GM21526 (cell line): ENCODE data around the gene ATP11B.
"Not testable (repeated sequence)": the region's sequence is repeated elsewhere in the genome, so short reads cannot be mapped to it uniquely, and the experiment has no call there.

Experiments
- ATAC-seq: cut with Tn5 transposase; IDR thresholded peaks from one replicate; pipeline ENCODE4 v1.9.1; 2021; ENCODE audit warnings: moderate library complexity; ENCODE audit not compliant: unreplicated experiment, low FRiP score

The ATP11B gene

GRCh38 chr3:182822260-182822659 is 29.0 kb downstream of the ATP11B start:
- not testable (repeated sequence) for ATAC-seq

GRCh38 chr3:182824957-182825356 is 31.7 kb downstream of the ATP11B start:
- no peak for ATAC-seq

- no peak for ATAC-seq
These were observed 36.6 kb downstream of the ATP11B start for GRCh38 chr3:182829761-182830405.

GRCh38 chr3:182837855-182838454 is 44.7 kb downstream of the ATP11B start:
- ATAC-seq = no peak

- no peak for ATAC-seq
These were observed 50.2 kb downstream of the ATP11B start for GRCh38 chr3:182843478-182843877.

- ATAC-seq = no peak
These were observed 55.6 kb downstream of the ATP11B start for GRCh38 chr3:182848906-182849305.

- no peak for ATAC-seq
These were observed 61.8 kb downstream of the ATP11B start for GRCh38 chr3:182855076-182855475.

- ATAC-seq = no peak
These were observed 68.0 kb downstream of the ATP11B start for GRCh38 chr3:182861348-182861747.

GRCh38 chr3:182862159-182862860 is 69.0 kb downstream of the ATP11B start:
- ATAC-seq = no peak

GRCh38 chr3:182869059-182869458 is 75.8 kb downstream of the ATP11B start:
- ATAC-seq = no peak

- ATAC-seq = not testable (repeated sequence)
These were observed 77.6 kb downstream of the ATP11B start for GRCh38 chr3:182870917-182871316.

GRCh38 chr3:182879031-182879611 is 85.8 kb downstream of the ATP11B start:
- ATAC-seq = no peak

GRCh38 chr3:182886497-182886896 is 93.2 kb downstream of the ATP11B start:
- no peak for ATAC-seq

- ATAC-seq = no peak
These were observed 96.8 kb downstream of the ATP11B start for GRCh38 chr3:182889948-182890629.

- no peak for ATAC-seq
These were observed 98.1 kb downstream of the ATP11B start for GRCh38 chr3:182891364-182891763.

GRCh38 chr3:182892226-182892625 is 98.9 kb downstream of the ATP11B start:
- no peak for ATAC-seq

- no peak for ATAC-seq
These were observed 102.3 kb downstream of the ATP11B start for GRCh38 chr3:182895513-182896112.

GRCh38 chr3:182896553-182896952 is 103.2 kb downstream of the ATP11B start:
- no peak for ATAC-seq

GRCh38 chr3:182902236-182902635 is 108.9 kb downstream of the ATP11B start:
- no peak for ATAC-seq

GRCh38 chr3:182904164-182904563 is 110.9 kb downstream of the ATP11B start:
- no peak for ATAC-seq
